ENCODE measurements around the gene PIGW.

Gene PIGW

GRCh38 chr17:36545077-36545464 is 10.3 kb downstream of the PIGW start:
- FAIRE-seq: no peak

DNA sequence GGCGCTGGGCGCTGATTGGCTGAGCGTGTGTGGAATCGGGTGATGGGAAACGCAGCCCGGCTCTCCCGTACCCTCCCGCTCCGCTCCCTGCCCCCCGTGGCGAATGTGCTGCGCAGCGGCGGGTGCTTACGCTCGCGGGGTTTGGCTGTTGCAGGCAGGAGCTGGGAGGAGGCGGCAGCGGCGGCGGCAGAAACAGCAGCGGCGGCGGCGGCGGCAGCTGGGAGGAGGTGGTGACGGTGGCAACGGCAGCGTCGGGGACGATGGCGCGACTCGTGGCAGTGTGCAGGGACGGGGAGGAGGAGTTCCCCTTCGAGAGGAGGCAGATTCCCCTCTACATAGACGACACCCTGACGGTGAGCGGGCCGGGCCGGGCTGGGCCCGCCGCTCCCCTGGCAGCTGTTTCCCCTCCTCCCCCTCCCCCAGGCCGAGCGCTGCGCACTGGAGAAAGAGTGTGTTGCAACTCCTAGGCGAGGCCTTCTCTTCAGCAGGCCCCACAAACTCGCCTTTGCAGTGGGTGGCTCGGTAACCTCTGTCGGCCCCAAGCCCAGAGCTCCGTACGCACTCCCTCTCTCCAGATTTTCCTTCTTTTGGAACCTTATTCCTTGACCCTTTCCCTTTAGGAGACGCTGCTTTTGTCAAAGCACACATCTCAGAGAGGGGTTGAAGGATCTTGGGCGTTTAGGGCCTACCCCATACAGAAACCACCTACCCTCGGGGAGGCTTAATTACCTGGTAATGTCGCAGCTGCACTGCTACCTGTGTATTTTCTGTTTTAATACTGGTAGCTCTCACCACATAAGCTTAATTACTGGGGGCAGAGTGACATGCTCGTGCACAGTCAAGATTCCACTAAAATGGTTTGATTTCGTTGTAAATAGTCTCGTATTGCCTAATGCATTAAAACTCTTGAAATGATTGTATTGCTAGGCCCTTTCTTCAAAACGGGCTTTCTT is 11.0 kb downstream of the PIGW start:
- DNase-seq (ENCODE audit: low spot score) (peak; percentile 99), FAIRE-seq (no peak)

More at GRCh38 chr17:36545077-36545464, 10.3 kb downstream of the PIGW start:
- no peak for DNase-seq (ENCODE audit: low spot score)

DNA sequence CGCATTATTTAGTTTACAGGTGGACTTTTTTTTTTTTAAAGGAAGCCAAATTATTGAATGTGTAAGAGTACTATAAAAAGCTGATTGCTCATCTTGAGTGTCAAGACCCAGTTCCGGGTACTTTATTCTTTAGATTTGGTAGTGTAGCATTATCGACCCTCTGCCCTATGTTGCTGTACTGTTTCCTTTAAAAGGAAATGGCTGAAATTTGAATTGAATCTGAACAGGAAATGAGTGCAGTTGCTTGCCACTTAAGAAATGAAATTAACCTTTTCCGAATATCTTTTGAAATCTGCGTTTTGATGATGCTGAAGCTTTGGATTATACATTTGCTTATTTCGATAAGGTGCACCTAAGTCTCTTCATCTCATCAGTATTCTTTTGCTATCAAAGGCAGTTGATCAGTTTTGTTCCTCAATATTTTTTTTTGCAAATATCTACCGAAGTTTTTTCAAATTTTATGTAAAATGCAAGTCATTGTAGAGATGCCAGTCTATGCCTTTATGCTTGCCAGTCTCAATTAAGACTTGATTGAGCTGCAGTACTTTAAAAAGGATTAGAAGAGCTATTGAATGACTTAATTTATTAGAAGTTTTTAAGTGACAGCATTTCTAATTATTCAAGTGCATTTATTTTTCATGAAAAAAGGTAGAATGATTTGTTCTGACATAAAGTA is 11.8 kb downstream of the PIGW start:
- DNase-seq (ENCODE audit: low spot score): no peak
- FAIRE-seq: no peak

- DNase-seq (ENCODE audit: low spot score): no peak
These were observed 13.0 kb downstream of the PIGW start for GRCh38 chr17:36547776-36548175.

DNA sequence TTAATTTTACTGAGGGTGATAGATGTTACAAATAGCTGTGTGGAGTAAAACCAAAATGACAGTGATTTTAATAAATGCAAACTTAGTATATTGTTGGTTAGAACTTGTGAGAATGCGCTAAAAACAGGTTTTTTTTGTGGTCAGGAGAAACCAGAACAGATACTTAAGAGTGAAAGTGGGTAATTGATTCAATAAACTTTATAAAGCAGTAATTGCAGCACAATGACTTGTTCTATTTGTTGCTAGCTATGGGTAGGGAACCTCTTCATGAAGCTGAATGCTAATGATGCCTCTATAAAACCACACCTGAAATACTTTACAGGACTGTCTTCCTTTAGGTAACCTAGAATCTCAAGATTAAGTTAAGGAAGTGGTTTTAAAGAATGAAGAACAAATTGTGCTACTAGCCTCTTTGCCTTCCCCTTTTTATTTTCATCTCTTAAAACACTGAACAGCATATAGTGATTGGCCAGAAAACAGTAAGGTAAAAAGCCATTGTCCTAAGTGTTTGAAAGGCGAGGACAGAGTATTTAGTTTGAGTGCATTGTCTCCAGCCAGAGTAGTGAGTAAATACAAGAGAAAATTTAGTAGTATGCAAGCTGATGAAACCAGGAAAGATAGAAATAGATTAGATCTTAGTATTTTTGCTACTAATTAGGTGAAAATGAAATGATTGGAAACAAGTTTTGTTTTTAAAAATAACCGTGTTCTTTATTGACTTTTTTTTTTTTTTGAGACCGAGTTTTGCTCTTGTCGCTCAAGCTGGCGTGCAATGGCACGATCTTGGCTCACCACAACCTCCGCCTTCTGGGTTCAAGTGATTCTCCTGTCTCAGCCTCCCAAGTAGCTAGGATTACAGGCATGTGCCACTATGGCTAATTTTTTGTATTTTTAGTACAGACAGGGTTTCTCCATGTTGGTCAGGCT is 16.0 kb downstream of the PIGW start:
- DNase-seq (ENCODE audit: low spot score) (no peak), FAIRE-seq (no peak)

More at GRCh38 chr17:36547776-36548175, 13.0 kb downstream of the PIGW start:
- FAIRE-seq: no peak

DNA sequence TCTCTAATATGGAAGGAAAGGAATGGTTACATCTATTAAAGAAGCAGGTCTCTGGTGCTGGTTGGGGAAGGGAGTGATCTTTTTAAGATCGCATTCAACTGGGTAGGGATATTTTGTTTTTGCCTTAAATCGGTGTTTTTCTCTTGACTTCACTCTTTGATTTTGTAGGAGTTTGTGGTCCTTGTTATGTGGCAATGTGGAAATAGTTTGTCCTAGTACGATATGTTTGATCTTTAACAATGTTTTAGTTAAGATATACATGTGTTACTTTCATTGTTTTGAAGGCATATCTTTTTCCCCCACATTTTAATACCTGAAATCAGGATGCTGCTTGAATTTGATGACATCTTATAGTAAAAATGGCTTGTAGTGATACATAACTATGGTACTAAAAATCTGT is 18.7 kb downstream of the PIGW start:
- no peak for FAIRE-seq
- DNase-seq (ENCODE audit: low spot score): no peak

DNA sequence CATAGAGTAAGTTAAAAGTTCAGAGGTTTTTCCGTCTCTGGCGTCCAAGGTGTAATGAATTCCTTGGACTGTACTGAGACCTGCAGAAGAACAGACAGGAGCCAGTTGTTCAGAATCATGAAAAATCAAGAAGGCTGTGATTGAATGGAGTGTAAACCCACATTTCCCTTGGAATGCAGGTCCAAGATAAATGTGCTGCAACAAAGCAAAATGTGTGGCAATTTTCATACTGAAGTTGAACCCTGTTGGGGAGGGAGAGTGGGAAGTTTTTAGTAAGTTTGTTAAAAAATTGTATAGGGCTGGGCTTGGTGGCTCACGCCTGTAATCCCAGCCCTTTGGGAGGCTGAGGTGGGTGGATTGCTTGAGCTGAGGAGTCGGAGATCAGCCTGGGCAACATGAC is 31.3 kb downstream of the PIGW start:
- FAIRE-seq (no peak), DNase-seq (ENCODE audit: low spot score) (no peak)

- FAIRE-seq (no peak), DNase-seq (ENCODE audit: low spot score) (no peak)
These were observed 40.2 kb downstream of the PIGW start for GRCh38 chr17:36575028-36575427.

- no peak for DNase-seq (ENCODE audit: low spot score)
- FAIRE-seq: no peak
These were observed 42.0 kb downstream of the PIGW start for GRCh38 chr17:36576793-36577192.

DNA sequence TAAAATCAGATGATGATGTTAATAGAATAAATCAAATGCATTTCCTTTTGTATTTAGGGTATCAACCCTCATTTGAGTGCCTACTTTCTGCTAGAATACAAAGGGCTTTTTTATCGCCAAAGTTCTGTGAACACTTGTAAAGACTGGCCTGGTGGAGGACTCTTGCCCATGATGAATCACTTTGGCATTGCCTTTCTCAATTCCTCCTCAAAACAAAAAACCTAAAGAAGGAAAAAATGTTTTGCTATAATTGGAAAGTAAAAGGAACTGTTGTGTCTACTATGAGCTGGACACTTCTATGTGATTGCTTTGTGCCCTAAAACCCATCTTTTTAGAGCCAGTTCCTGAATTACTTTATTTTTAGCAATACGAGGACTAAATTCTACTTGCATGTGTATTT is 43.9 kb downstream of the PIGW start:
- FAIRE-seq: no peak
- no peak for DNase-seq (ENCODE audit: low spot score)

DNA sequence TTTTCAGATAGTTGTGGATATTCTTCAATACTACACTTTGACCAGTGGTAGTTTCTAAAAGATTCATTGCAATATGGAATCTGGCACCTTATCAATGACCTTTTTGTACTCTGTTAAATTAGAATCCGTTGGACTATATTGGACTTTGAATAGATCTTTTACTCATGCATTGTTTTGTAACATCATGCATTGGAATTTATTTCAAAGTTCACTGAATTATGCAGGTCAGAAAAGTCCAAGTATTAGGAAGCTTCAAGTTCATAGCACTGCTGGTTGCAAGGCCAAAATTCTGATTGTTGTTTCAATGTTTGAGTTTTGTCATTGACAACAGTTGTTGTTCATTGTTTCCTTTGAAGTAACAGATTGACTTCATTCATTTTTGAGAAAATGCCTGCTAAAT is 49.0 kb downstream of the PIGW start:
- no peak for FAIRE-seq
- no peak for DNase-seq (ENCODE audit: low spot score)

- FAIRE-seq: no peak
- no peak for DNase-seq (ENCODE audit: low spot score)
These were observed 51.4 kb downstream of the PIGW start for GRCh38 chr17:36586138-36586537.
